Lung (tissue), 12 donors: ENCODE results near the gene UGT1A8. TPM values are rescaled to one million over a fixed set of nuclear protein-coding genes. Genes with fewer than 3 reads are reported as not detected.

Source experiments
- ATAC-seq: fragments of 200-7000 bp; cut with Tn5 transposase; one replicate; pipeline ENCODE4 v1.9.1; 2020; ENCODE audit warnings: moderate number of reproducible peaks; ENCODE audit not compliant: insufficient read depth, low FRiP score
- DNase-seq, 3 donors: peaks; one replicate each; pipeline ENCODE4 v3.0.0-alpha.2; 2013 to 2017
- H3K27ac ChIP-seq, 2 donors: one replicate each; pipeline ENCODE4 v1.5.1; 2013; ENCODE audit warnings: mild to moderate bottlenecking in 2 of 2, moderate library complexity in 2 of 2, control low read depth in 1 of 2, inconsistent platforms in 1 of 2, low read depth in 1 of 2, low read length in 1 of 2
- H3K27me3 ChIP-seq, 3 donors: one replicate each; pipeline ENCODE4 v1.5.1; 2013; ENCODE audit warnings: low read length in 2 of 3; ENCODE audit not compliant: control insufficient read depth in 3 of 3, insufficient read depth in 3 of 3
- H3K36me3 ChIP-seq, 4 donors: one replicate each; pipeline ENCODE4 v1.5.1; 2013; ENCODE audit warnings: low read length in 4 of 4, mild to moderate bottlenecking in 1 of 4, moderate library complexity in 1 of 4; ENCODE audit not compliant: control insufficient read depth in 4 of 4, insufficient read depth in 4 of 4
- H3K4me1 ChIP-seq, 5 donors: one replicate each; pipeline ENCODE4 v1.5.1; 2013; ENCODE audit warnings: low read length in 5 of 5, mild to moderate bottlenecking in 2 of 5, moderate library complexity in 1 of 5; ENCODE audit not compliant: control insufficient read depth in 5 of 5, insufficient read depth in 5 of 5
- H3K4me3 ChIP-seq: one replicate; pipeline ENCODE4 v1.5.1; 2013; ENCODE audit warnings: mild to moderate bottlenecking, control low read depth, moderate library complexity
- H3K9ac ChIP-seq, 2 donors: one replicate each; pipeline ENCODE4 v1.5.1; 2013; ENCODE audit warnings: low read length in 2 of 2, control low read depth in 1 of 2; ENCODE audit not compliant: insufficient read depth in 1 of 2
- H3K9me3 ChIP-seq, 4 donors: one replicate each; pipeline ENCODE4 v1.5.1; 2013; ENCODE audit warnings: low read length in 3 of 4, mild to moderate bottlenecking in 1 of 4, moderate library complexity in 1 of 4; ENCODE audit not compliant: control insufficient read depth in 4 of 4, insufficient read depth in 3 of 4
- CTCF ChIP-seq: IDR thresholded peaks from 2 replicates; pipeline ENCODE4 v1.5.1; 2012; ENCODE audit warnings: mild to moderate bottlenecking; ENCODE audit errors: control extremely low read depth, extremely low read depth
- WGBS, 2 donors: extraction: QIAGEN DNeasy Blood & Tissue Kit; methylation state at CpG; one replicate each; pipeline ENCODE4 v1.1.7; 2013; 5-methylcytosine and 5-hydroxymethylcytosine counted together
- polyA plus RNA-seq, 2 donors: library from polyadenylated mRNA; stranded (reverse); fragments of 200-250 nt; gene quantifications; one replicate each; pipeline ENCODE4 v1.2.1, GENCODE V29; 2013
- total RNA-seq, 2 donors: library from RNA; depleted of rRNA in 1 of 2; stranded (reverse); fragments of >200 nt in 1 of 2; gene quantifications; one replicate each; pipeline ENCODE4 v1.2.1, GENCODE V29; 2014 to 2021
- donor health status: control.
- donor health status: control.
- donor health status: Bipolar disorder and iron deficiency.
- donor health status: healthy.
- donor health status: DM: yes; HTN: yes; CAD: no.

The UGT1A8 gene
- total and polyA plus RNA-seq, 4 donors = 0.26 TPM; not detected in 3

GRCh38 chr2:233772153-233772552, 154.7 kb downstream of the UGT1A8 start:
- peaks cover 0 to 6% (median 0%) of the 10 kb centered on the region in 4 donors for H3K9me3 ChIP-seq
- WGBS, 2 donors = 90 to 92% methylated on average over 16 of the region's 16 CpGs
- ATAC-seq (no peak), DNase-seq (no peak)
- no peaks in the 10 kb centered on the region for H3K36me3 ChIP-seq
- no peaks in the 10 kb centered on the region for H3K27me3 ChIP-seq
- no peak overlapping the region for H3K27ac ChIP-seq
- H3K4me3 ChIP-seq = no peak overlapping the region
- no peak overlapping the region for H3K9ac ChIP-seq
- H3K4me1 ChIP-seq = no peaks in the 10 kb centered on the region
- TF ChIP-seq CTCF = no peak

- H3K9me3 ChIP-seq = peaks cover 0 to 9% (median 0%) of the 10 kb centered on the region in 4 donors
- no peak overlapping the region for H3K27ac ChIP-seq
- no peaks in the 10 kb centered on the region for H3K36me3 ChIP-seq
- H3K27me3 ChIP-seq = no peaks in the 10 kb centered on the region
- no peaks in the 10 kb centered on the region for H3K4me1 ChIP-seq
- ATAC-seq (no peak), DNase-seq (no peak)
- H3K9ac ChIP-seq = no peak overlapping the region
- H3K4me3 ChIP-seq = no peak overlapping the region
- 69 to 73% methylated on average over 5 of the region's 5 CpGs for WGBS, 2 donors
- TF ChIP-seq CTCF = no peak
Measured at GRCh38 chr2:233772583-233772982, 155.2 kb downstream of the UGT1A8 start.

- no peak overlapping the region for H3K9ac ChIP-seq
- 90 to 96% methylated on average over 5 of the region's 5 CpGs for WGBS, 2 donors
- TF ChIP-seq CTCF = no peak
Measured at GRCh38 chr2:233773854-233774253, 156.4 kb downstream of the UGT1A8 start.

GRCh38 chr2:233775414-233775813, 158.0 kb downstream of the UGT1A8 start:
- no peak overlapping the region for H3K27ac ChIP-seq
- 92 to 93% methylated on average over 6 of the region's 6 CpGs for WGBS, 2 donors
- peaks cover 0 to 14% (median 0%) of the 10 kb centered on the region in 4 donors for H3K9me3 ChIP-seq
- no peaks in the 10 kb centered on the region for H3K4me1 ChIP-seq
- H3K27me3 ChIP-seq = no peaks in the 10 kb centered on the region
- ATAC-seq (no peak), DNase-seq (no peak)
- TF ChIP-seq CTCF = no peak
- H3K9ac ChIP-seq = no peak overlapping the region
- no peaks in the 10 kb centered on the region for H3K36me3 ChIP-seq
- H3K4me3 ChIP-seq = no peak overlapping the region

More at GRCh38 chr2:233773854-233774253, 156.4 kb downstream of the UGT1A8 start:
- ATAC-seq (no peak), DNase-seq (no peak)
- H3K4me3 ChIP-seq = no peak overlapping the region
- H3K27me3 ChIP-seq = no peaks in the 10 kb centered on the region
- no peaks in the 10 kb centered on the region for H3K4me1 ChIP-seq
- H3K9me3 ChIP-seq = peaks cover 0 to 12% (median 0%) of the 10 kb centered on the region in 4 donors
- H3K27ac ChIP-seq = no peak overlapping the region
- H3K36me3 ChIP-seq = no peaks in the 10 kb centered on the region
